GM21786 (cell line): ENCODE measurements around the gene GPR160.
"Not testable (repeated sequence)": the region's sequence is repeated elsewhere in the genome, so short reads cannot be mapped to it uniquely, and the experiment has no call there.

Experiments
- ATAC-seq: cut with Tn5 transposase; IDR thresholded peaks from one replicate; pipeline ENCODE4 v1.9.1; 2021; ENCODE audit not compliant: unreplicated experiment

The GPR160 gene

GRCh38 chr3:170109579-170110293, 71.9 kb downstream of the GPR160 start:
- no peak for ATAC-seq

GRCh38 chr3:170111147-170111771, 73.5 kb downstream of the GPR160 start:
- no peak for ATAC-seq

GRCh38 chr3:170114165-170114564, 76.4 kb downstream of the GPR160 start:
- ATAC-seq, result not testable (repeated sequence)

GRCh38 chr3:170117134-170117533, 79.3 kb downstream of the GPR160 start:
- no peak for ATAC-seq

- ATAC-seq, result peak; percentile 95
Measured at GRCh38 chr3:170128259-170128976, 90.6 kb downstream of the GPR160 start.

- ATAC-seq, result peak; percentile 35
Measured at GRCh38 chr3:170128977-170129431, 91.2 kb downstream of the GPR160 start.

GRCh38 chr3:170130532-170130931, 92.7 kb downstream of the GPR160 start:
- ATAC-seq, result no peak

- no peak for ATAC-seq
Measured at GRCh38 chr3:170132335-170132734, 94.5 kb downstream of the GPR160 start.
